Measurements from ENCODE around the gene MBD3L2B.

DNA sequence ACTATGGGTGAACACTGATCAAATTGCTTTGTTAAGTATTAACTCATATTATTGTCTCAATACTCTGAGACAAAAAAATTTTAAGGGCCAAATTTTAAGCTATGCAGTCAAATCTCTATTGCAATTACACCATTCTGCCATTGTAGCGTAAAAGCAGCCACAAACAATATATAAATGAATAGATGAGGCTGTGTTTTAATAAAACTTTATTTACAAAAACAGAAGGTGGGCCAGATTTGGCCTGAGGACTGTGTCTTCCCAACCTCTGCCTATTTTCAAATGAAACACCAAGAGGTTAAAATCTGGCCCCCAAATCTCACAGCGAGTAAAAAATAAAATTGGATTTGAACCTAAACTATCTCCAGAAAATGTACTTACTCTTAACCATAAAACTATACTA, 51.7 kb downstream of the MBD3L2B start:
- TF ChIP-seq SIN3A (IDR thresholded peaks at IDR 0.05; ENCODE audit: borderline replicate concordance, insufficient read depth, low read length) (no peak), POLR2AphosphoS5 (IDR thresholded peaks at IDR 0.05; ENCODE audit: low read depth, low read length) (no peak)
